Iris pigment epithelial cell (primary cell): ENCODE results near the gene CARHSP1.
A peak's percentile ranks its signal among the peaks of the same experiment; 100 is the strongest.
"Not testable (repeated sequence)": the region's sequence is repeated elsewhere in the genome, so short reads cannot be mapped to it uniquely, and the experiment has no call there.

Source experiments
- DNase-seq: peaks from one replicate; pipeline ENCODE4 v3.0.0-alpha.2; 2011; ENCODE audit warnings: low read depth

CARHSP1 gene

GRCh38 chr16:8893426-8893825 lies 24.6 kb upstream of the CARHSP1 start:
- DNase-seq, result no peak

- no peak for DNase-seq
Measured at GRCh38 chr16:8892101-8892575, 23.3 kb upstream of the CARHSP1 start.

GRCh38 chr16:8890549-8890921 lies 21.7 kb upstream of the CARHSP1 start:
- no peak for DNase-seq

- no peak for DNase-seq
Measured at GRCh38 chr16:8889893-8890548, 21.2 kb upstream of the CARHSP1 start.

GRCh38 chr16:8888951-8889892 lies 20.4 kb upstream of the CARHSP1 start:
- no peak for DNase-seq

DNA sequence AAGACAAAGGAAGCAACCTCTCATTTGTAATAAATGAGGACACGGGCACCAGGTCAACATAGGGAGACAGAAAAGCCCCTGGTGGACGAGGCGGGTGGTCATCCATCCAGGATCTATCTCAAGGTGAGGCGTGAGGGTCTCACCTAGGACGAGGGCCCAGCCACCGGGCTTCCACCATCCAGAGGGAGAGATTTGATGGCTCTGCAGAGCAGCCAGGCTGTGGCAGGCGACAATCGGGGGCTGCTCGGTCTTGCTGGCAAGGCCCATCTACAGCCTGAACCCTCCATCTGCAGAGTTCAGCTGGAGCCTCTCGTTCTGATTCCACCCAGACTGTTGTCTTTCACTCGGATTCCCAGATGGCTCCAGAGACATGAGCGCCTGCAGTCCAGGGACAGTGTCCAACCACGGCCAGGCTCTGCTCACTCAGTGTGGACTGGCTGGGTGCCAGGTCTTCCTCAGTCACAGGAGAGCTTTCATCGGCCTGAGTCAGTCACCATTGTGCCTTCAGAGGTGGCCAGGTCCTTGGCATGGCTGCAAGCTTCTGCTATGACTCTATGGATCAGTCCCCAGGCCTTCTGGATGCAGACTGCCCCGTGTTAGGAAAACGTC lies 19.2 kb upstream of the CARHSP1 start:
- peak; percentile 41 for DNase-seq

DNA sequence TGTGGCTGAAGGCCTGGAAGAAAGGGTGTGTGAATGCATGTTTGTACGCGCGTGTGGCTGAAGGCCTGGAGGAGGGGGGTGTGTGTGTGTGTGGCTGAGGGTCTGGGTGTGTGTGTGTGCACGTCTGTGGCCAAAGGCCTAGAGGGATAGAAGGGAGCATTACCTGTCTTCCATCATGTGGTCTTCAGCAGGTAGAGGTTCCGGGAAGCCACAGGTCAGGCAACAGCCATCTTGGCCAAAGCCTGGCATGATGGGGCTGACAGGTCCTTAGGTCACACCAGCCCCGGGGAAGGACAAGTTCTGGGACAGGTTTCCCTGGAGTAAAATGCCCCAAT lies 18.6 kb upstream of the CARHSP1 start:
- no peak for DNase-seq

- DNase-seq, result no peak
Measured at GRCh38 chr16:8886593-8887430, 18.0 kb upstream of the CARHSP1 start.

DNA sequence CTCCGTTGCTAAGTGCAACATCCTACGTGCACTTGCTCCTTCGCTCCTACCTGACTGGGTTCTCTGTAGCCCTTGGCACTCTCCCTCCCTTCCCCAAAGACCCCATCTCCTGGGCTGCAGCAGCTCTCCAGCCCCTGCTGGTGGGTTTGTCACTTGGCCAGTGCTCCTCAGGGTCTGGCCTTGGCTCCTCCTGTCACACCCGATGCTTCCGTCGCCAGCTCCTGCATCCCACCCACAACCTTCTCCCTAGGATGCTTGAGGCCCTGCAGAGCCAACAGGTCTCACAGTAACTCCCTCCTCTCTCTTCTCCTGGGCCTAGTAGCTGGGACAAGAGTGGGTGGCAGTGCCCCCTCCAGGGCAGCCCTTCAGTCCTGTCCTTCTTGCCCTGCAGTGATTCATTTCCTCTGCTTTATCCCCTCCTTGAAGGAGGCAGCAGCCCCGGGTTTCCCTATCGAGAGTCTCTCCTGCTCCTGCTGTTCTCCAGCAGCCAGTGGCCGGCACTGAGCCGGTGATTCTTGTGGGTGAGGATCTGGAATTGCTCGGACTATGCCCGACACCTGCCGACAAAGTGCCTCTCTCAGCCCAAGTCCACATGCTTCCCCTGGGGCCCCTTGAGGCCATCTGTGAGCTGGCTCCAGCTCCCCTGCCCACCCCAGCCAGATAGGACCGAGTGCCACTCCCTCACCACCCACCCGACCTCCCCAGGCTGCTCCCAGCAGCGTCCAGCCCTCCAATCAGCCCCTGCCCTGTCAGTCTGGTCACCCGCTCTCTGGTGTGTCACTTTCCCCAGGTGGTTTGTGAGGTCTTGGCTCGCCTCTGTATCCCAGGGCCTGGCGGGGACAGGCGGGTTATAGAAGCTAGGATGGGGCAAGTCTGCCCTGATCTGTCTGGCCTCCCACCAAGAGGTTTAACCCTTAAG lies 17.1 kb upstream of the CARHSP1 start:
- DNase-seq, result peak; percentile 56

GRCh38 chr16:8882725-8883377 lies 14.0 kb upstream of the CARHSP1 start:
- DNase-seq, result no peak

- DNase-seq, result no peak
Measured at GRCh38 chr16:8882041-8882617, 13.3 kb upstream of the CARHSP1 start, which contains the start of gene LITAFD. TSS of gene LITAFD (plus strand) at chr16:8882351. CDS start at chr16:8884356, 2,005 bp downstream.

GRCh38 chr16:8880839-8881510 lies 12.2 kb upstream of the CARHSP1 start:
- DNase-seq, result no peak

DNA sequence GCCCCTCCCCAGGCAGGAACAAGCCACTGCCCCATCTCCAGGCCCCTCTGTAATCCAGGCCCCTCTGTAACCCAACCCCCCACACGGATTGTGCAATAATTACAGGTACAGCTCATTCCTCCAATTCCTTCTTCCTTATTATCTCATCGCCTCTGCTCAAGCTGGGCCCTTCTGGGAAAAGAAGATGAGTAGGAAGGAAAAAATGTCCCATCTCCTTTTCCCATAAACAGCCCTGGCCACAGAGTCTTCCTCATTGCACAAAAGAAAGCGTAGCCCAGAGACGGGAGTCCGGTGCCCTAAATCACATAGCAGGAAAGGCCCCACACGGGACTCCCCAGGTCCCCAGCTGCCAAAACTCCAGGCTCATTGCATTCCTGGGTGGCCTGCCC lies 9.7 kb upstream of the CARHSP1 start:
- DNase-seq, result peak; percentile 73

DNA sequence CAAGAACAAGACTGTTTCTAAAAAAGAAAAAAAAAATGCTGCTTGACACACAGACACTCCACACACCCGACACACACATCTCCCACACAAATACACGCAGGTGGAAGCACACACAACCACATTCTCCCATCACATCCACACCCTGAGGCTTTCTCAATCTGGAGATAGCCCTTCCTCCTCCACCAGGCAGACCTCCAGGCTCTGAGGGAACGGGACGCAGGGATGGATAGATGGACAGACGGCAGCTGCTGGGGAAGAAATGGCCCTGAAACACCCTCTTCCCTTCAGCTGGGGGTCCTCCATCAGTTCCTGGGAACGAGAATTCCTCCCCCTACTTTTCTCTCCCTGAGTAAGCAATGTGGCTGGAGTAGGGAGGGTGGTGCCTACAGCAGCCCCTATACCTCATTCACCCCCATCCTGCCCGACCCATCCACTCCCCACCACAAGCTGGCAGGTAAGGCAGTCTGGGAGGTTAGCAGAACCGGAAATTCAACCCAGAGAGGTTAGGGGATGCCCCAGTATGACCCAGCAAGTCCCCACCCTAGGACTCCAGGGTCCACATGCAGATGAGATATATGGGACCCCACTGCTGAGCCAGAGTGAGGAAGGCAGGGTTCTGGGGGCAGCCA lies 9.2 kb upstream of the CARHSP1 start:
- DNase-seq, result no peak

GRCh38 chr16:8875317-8875716 lies 6.5 kb upstream of the CARHSP1 start:
- DNase-seq, result not testable (repeated sequence)

DNA sequence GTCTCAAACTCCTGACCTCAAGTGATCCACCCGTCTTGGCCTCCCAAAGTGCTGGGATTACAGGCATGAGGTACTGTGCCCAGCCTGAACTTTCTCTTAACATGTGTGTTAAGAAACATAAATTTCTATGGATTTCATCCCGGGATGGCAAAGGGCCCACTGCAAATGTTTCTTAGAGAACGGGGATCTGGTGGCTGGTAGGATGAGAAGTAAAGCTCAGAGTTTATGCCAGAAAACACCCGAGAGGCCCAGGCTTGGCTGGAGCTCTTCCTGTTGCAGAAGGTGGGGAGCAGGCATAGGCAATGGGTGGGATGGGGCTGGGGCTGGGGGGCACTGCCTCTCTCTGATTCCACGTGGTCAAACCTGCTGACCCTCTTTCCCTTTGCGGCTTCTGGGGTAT lies 5.6 kb upstream of the CARHSP1 start:
- DNase-seq, result no peak

GRCh38 chr16:8873866-8874195 lies 5.0 kb upstream of the CARHSP1 start:
- not testable (repeated sequence) for DNase-seq

DNA sequence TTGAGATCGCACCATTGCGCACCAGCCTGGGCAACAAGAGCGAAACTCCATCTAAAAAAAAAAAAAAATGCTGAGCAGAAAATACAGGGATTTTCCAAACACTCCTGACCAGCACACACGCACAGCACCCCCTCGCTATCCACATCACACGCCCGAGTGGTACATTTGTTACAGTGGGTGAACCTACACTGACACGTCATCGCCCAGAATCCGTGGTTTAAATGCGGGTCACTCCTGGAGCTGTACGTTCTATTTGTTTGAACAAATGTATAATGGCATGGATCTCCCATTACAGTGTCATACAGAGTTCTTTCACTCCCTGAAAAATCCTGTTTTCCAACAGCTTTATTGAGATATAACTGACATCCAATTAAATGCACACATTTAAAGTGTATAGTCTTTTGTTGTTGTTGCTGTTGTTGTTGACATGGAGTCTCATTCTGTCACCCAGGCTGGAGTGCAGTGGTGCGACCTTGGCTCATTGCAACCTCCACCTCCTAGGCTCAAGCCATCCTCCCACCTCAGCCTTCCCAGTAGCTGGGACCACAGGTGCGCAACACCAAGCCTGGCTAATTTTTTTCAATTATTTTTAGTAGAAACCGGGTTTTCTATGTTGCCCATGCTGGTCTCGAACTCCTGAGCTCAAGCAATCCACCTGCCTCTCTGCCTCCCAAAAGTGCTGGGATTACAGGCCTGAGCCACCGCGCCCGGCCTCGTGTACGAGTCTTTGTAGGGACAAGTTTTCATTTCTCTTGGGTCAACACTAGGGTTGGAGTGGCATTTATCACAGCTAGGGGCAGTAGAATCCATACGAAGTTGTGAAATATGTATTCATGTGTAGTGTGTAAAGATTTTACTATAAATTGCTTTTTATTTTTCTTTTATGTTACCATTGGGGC lies 4.4 kb upstream of the CARHSP1 start:
- no peak for DNase-seq
